SU-DHL-6 (cell line): Measurements from ENCODE around the gene FRMPD4.

ENCODE experiments used
- EZH2phosphoT487 ChIP-seq: fragments of 200-600 bp; sonication (generic), shearing (Covaris generic); conservative IDR thresholded peaks from 2 replicates; pipeline ENCODE4 v1.6.1; 2018; ENCODE audit warnings: mild to moderate bottlenecking, antibody characterized with exemption, low read length, moderate library complexity, mixed read lengths
- TF ChIP-seq, protein P1 (sequence below): fragments of 200-600 bp; sonication (generic); IDR thresholded peaks from one replicate; pipeline ENCODE4 v1.5.1; 2017; ENCODE audit warnings: antibody characterized with exemption, mild to moderate bottlenecking, low read length, moderate library complexity; ENCODE audit not compliant: insufficient read depth, poor library complexity, severe bottlenecking

DNA sequence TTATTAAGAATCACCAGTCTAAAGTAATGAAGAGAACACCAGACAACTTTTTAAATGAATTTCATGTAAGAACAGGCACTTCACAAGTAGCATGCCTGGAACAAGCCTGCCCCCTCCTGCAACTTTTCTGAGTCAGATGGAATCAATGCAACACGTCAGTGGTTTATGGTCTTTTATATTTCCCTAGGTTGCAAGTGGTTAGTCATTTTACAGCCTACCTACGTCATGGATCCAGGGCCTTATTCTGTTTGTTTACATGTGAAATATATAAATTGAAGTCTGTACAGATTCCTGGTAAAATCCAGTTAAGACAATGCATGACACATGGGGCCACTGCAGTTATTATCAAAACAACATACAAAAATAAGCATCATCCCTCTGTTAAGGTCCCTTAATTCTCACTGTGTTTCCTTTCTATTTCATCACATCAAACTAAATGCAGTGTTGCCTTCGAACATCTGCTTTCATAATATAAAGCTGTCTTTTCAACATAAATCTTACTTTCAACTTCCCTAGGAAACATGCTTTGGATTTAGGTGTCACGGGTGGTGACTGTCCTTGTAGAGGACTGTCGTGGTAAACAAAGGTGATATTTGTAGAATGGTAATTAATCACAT, 309.3 kb downstream of the FRMPD4 start:
- TF ChIP-seq, protein P1, sequence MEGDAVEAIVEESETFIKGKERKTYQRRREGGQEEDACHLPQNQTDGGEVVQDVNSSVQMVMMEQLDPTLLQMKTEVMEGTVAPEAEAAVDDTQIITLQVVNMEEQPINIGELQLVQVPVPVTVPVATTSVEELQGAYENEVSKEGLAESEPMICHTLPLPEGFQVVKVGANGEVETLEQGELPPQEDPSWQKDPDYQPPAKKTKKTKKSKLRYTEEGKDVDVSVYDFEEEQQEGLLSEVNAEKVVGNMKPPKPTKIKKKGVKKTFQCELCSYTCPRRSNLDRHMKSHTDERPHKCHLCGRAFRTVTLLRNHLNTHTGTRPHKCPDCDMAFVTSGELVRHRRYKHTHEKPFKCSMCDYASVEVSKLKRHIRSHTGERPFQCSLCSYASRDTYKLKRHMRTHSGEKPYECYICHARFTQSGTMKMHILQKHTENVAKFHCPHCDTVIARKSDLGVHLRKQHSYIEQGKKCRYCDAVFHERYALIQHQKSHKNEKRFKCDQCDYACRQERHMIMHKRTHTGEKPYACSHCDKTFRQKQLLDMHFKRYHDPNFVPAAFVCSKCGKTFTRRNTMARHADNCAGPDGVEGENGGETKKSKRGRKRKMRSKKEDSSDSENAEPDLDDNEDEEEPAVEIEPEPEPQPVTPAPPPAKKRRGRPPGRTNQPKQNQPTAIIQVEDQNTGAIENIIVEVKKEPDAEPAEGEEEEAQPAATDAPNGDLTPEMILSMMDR, result no peak
- TF ChIP-seq EZH2phosphoT487, result no peak
